SH-SY5Y (cell line): Measurements from ENCODE around the gene MGAT4A.

ENCODE experiments used
- GATA2 ChIP-seq: IDR thresholded peaks from 2 replicates; pipeline ENCODE4 v1.6.1; 2011; ENCODE audit warnings: mild to moderate bottlenecking, low read depth, low read length
- GATA3 ChIP-seq: IDR thresholded peaks from 2 replicates; pipeline ENCODE4 v1.6.1; 2011; ENCODE audit warnings: low read depth, mild to moderate bottlenecking, low read length, moderate library complexity

DNA sequence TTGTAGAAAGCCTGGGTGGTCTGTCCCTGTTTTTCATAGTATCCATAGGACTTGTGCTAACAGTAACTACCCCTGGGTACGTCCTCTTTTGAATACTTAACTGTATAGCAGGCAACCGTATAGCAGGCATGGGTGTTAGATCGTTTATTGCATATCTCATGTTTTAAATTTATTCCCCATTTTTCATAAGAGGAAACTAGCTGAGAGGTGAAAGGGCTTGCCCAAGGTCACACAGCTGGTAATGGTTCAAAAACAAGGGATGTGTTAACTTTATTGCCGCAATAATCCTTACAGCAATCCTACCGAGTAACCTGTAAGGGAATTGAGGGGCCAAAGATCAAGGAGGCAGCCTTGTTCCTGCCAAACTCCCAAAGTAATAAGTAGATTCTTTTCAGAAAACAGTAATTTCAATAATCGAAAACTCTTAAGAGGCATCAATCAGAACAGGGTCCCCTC lies 990 bp upstream of the MGAT4A start:
- no peak for TF ChIP-seq GATA2
- no peak for TF ChIP-seq GATA3
